ENCODE results near the gene VASP. TPM values are rescaled to one million over a fixed set of nuclear protein-coding genes. Genes with fewer than 3 reads are reported as not detected.
"Not testable (repeated sequence)": the region's sequence is repeated elsewhere in the genome, so short reads cannot be mapped to it uniquely, and the experiment has no call there.

The VASP gene
- total RNA-seq, 1 donor from 2014 or later = 110 TPM

DNA sequence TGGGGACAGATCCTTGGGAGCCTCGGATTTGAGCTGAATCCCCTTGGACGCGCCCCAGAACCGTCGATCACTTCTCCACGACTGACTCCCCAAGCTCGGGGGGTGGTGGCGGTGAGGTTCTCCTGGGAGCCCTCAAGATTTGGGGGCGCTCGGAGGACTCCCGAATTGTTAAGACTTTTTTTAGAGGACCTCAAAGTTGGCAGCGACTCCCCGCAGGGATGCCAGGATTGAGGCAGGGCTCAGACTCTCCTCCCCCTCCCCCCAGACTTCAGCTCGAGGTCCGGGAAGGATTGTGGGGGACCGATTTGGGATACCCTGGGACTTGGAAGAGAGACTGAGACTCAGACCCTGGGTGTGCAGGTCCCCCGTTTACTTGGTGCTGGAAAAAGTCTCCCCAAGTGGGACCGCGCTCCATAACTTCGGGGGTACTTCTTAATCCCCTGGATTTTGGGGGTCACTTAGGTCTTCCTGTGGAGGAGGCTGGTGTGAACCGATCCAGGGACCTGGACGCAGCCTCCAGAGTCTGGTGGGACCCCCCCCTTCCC is 665 bp downstream of the VASP start:
- Histone ChIP-seq H3K4me3 (peak overlapping the region; percentile 97 to 99), H3K27me3 (no peaks in the 10 kb centered on the region), H3K27ac (peak overlapping the region; percentile 90 to 96), H3K36me3 (no peaks in the 10 kb centered on the region), H3K4me1 (peaks cover 2 to 12% of the 10 kb centered on the region in 2 donors), H3K9me3 (no peaks in the 10 kb centered on the region)
- intact Hi-C loops (cut with DNase I) = loop anchor here (2.0 to 10.0 kb wide), 6 partner anchors 15 to 507 kb away; partner anchors contain the start of genes MARK4, OPA3, QPCTL and RELB
- TF ChIP-seq, protein P1, sequence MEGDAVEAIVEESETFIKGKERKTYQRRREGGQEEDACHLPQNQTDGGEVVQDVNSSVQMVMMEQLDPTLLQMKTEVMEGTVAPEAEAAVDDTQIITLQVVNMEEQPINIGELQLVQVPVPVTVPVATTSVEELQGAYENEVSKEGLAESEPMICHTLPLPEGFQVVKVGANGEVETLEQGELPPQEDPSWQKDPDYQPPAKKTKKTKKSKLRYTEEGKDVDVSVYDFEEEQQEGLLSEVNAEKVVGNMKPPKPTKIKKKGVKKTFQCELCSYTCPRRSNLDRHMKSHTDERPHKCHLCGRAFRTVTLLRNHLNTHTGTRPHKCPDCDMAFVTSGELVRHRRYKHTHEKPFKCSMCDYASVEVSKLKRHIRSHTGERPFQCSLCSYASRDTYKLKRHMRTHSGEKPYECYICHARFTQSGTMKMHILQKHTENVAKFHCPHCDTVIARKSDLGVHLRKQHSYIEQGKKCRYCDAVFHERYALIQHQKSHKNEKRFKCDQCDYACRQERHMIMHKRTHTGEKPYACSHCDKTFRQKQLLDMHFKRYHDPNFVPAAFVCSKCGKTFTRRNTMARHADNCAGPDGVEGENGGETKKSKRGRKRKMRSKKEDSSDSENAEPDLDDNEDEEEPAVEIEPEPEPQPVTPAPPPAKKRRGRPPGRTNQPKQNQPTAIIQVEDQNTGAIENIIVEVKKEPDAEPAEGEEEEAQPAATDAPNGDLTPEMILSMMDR (IDR thresholded peaks at IDR 0.05) = no peak
- DNase-seq (ENCODE audit: low spot score in 2 of 2) = no peak

DNA sequence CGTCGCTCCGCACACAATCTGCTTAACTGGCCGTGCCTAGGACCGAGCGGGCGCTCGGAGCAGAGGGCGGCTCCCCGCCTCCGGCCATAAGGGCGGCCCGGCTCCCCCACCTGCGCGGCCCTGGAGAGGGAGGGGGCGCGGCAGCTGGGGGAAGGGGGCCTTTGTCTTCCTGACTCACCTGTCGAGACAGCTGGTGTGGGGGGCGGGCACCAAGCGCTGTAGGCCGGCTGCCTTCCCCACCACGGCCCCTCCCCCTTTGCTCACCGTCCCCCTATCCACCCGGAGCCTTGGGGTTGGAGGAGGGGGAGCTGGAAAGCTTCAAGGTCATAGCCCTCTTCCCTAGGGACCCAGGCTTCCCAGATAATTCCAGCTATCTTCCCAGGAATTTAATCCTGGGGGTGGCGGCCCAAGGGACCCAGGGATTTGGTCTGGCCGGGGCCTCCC is 1.2 kb downstream of the VASP start:
- H3K27ac ChIP-seq = peak overlapping the region; percentile 90 to 96
- no peaks in the 10 kb centered on the region for H3K27me3 ChIP-seq
- DNase-seq (ENCODE audit: low spot score in 2 of 2) = no peak
- H3K4me1 ChIP-seq = peaks cover 2 to 12% of the 10 kb centered on the region in 2 donors
- intact Hi-C loops (cut with DNase I) = loop anchor here (2.0 to 10.0 kb wide), 5 partner anchors 14 to 254 kb away; partner anchors contain the start of genes MARK4, OPA3, QPCTL and SNRPD2
- no peaks in the 10 kb centered on the region for H3K36me3 ChIP-seq
- TF ChIP-seq, protein P1 (IDR thresholded peaks at IDR 0.05) = no peak
- peak overlapping the region; percentile 97 to 99 for H3K4me3 ChIP-seq
- H3K9me3 ChIP-seq = no peaks in the 10 kb centered on the region

GRCh38 chr19:45508861-45509691 is 1.8 kb downstream of the VASP start:
- no peaks in the 10 kb centered on the region for H3K27me3 ChIP-seq
- H3K4me1 ChIP-seq = peaks cover 2 to 17% of the 10 kb centered on the region in 2 donors
- intact Hi-C loops (cut with DNase I) = loop anchor here (2.0 to 10.0 kb wide), 5 partner anchors 14 to 254 kb away; partner anchors contain the start of genes MARK4, OPA3, QPCTL and SNRPD2
- TF ChIP-seq, protein P1 (IDR thresholded peaks at IDR 0.05) = peak in 1 of 3 experiments; percentile 2
- no peaks in the 10 kb centered on the region for H3K36me3 ChIP-seq
- H3K4me3 ChIP-seq = peak overlapping the region; percentile 97 to 99
- H3K9me3 ChIP-seq = no peaks in the 10 kb centered on the region
- peak overlapping the region; percentile 90 to 96 for H3K27ac ChIP-seq
- DNase-seq (ENCODE audit: low spot score in 2 of 2) = peak; percentile 53 to 93

- TF ChIP-seq, protein P1 (IDR thresholded peaks at IDR 0.05) = no peak
- H3K4me1 ChIP-seq = peaks cover 2 to 20% of the 10 kb centered on the region in 2 donors
- H3K36me3 ChIP-seq = no peaks in the 10 kb centered on the region
- no peak for DNase-seq (ENCODE audit: low spot score in 2 of 2)
- intact Hi-C loops (cut with DNase I) = loop anchor here (2.0 to 10.0 kb wide), 5 partner anchors 13 to 255 kb away; partner anchors contain the start of genes MARK4, OPA3, QPCTL and SNRPD2
- peak overlapping the region; percentile 97 to 99 for H3K4me3 ChIP-seq
- peak overlapping the region; percentile 90 to 96 for H3K27ac ChIP-seq
- H3K27me3 ChIP-seq = no peaks in the 10 kb centered on the region
- no peaks in the 10 kb centered on the region for H3K9me3 ChIP-seq
Measured at GRCh38 chr19:45509692-45510015, 2.4 kb downstream of the VASP start.

DNA sequence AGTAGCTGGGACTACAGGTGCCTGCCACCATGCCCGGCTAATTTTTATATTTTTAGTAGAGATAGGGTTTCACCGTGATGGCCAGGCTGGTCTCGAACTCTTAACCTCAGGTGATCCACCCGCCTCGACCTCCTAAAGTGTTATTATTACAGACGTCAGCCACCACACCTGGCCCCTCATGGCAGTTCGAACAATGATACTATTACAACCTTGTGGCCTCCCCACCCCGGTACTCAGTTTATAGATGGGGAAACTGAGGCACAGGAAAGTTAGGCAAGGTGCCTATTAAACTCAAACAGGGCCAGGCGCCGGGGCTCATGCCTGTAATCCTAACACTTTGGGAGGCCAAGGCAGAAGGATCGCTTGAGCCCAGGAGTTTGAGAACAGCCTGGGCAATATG is 3.1 kb downstream of the VASP start:
- Histone ChIP-seq H3K4me3 (peak overlapping the region; percentile 97 to 99), H3K27ac (peak overlapping the region; percentile 90 to 96), H3K4me1 (peaks cover 2 to 22% of the 10 kb centered on the region in 2 donors)
- H3K9me3 ChIP-seq; intact Hi-C loops (cut with DNase I); H3K36me3 ChIP-seq; H3K27me3 ChIP-seq; DNase-seq (ENCODE audit: low spot score in 2 of 2): not testable (repeated sequence)

DNA sequence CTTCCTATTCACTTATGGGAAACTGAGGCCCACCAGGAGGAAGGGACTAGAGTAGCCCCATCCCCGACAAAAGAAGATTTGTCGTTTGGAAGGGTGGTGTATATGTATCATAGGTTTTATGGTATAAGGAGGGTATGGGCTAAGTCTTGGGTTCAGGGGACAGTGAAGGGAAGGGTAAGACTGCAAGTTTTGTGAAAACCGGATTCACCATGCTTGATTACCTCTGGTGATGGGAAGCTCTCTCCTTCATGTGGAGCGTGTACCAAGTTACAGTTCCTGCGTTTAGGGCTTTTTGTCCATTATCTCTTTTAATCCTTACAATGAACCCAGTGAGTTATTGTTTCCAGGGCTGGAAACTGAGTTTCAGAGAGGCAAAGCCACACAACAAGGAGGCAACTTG is 3.8 kb downstream of the VASP start:
- Histone ChIP-seq H3K4me1 (peaks cover 2 to 22% of the 10 kb centered on the region in 2 donors), H3K9me3 (no peaks in the 10 kb centered on the region), H3K4me3 (no peak overlapping the region), H3K36me3 (peaks cover 4 to 6% of the 10 kb centered on the region in 2 donors), H3K27me3 (no peaks in the 10 kb centered on the region), H3K27ac (peak overlapping the region in 1 of 2 donors; percentile 96)
- intact Hi-C loops (cut with DNase I) = no loop called here
- no peak for DNase-seq (ENCODE audit: low spot score in 2 of 2)
- TF ChIP-seq, protein P1 (IDR thresholded peaks at IDR 0.05) = no peak
